Right lobe of liver (tissue), 4 donors: ENCODE data around the gene DNER.

Experiments used
- CTCF ChIP-seq, 4 donors: fragments of 200-600 bp in 3 of 4; fragments of 450-650 bp in 1 of 4; IDR thresholded peaks; one replicate each; pipeline versions ENCODE4 v1.5.1 to v1.8.0; 2016 to 2022; ENCODE audit warnings: antibody characterized with exemption in 4 of 4, mild to moderate bottlenecking in 2 of 4
- POLR2A ChIP-seq: fragments of 450-650 bp; IDR thresholded peaks from one replicate; pipeline ENCODE4 v1.6.1; 2017; ENCODE audit warnings: antibody characterized with exemption, mild to moderate bottlenecking
- donor health status: DM: no; HTN: no; CAD: no.
- donor health status: DM: no; HTN: no; CAD: no.
- donor health status: DM: no; HTN: yes; CAD: no.

- TF ChIP-seq CTCF (IDR thresholded peaks at IDR 0.05) (no peak), POLR2A (no peak)
These were observed 225.3 kb downstream of the DNER start for GRCh38 chr2:229489016-229489415.
